HCT116 (cell line): Measurements from ENCODE around the gene BNIP1. TPM values are rescaled to one million over a fixed set of nuclear protein-coding genes. Genes with fewer than 3 reads are reported as not detected.

Experiments used
- ATAC-seq: fragments of 200-7000 bp; cut with Tn5 transposase; 2 replicates; pipeline ENCODE4 v1.9.1; 2020; ENCODE audit warnings: mild to moderate bottlenecking, moderate library complexity
- BruUV-seq: library from RNA; stranded (reverse); fragments of 400-500 nt; replicated peaks from 2 replicates; lab custom pipeline; 2021; lab: Mats Ljungman, UMichigan
- CTCF ChIA-PET: fragments of 300-600 bp; sonication (Branson Sonifier 250); formaldehyde crosslinking; loops from one replicate; lab custom pipeline; 2021; ENCODE audit warnings: antibody characterized with exemption; lab: Charles Lee
- POLR2A ChIA-PET: fragments of 300-600, 350-600 bp; sonication (Branson Sonifier 250); formaldehyde crosslinking; loops from one replicate; lab custom pipeline; 2021; ENCODE audit warnings: antibody characterized with exemption; lab: Charles Lee
- RAD21 ChIA-PET, 2 experiments: fragments of 300-600 bp; sonication (Branson Sonifier 250); formaldehyde crosslinking; loops; one replicate each; lab custom pipeline; 2023; ENCODE audit warnings: low total read pairs in 2 of 2; ENCODE audit not compliant: uncharacterized antibody in 2 of 2, unreplicated experiment in 2 of 2, low non-redundant PET in 1 of 2; lab: Charles Lee
- DNase-seq: peaks from one replicate; pipeline ENCODE4 v3.0.0-alpha.2; 2010; ENCODE audit warnings: low read depth, low spot score
- H2AFZ ChIP-seq: fragments of 200-600 bp; shearing (Covaris generic), sonication (generic); 2 replicates; pipeline ENCODE4 v1.6.1; 2017; ENCODE audit warnings: low read depth, mixed run types, mixed read lengths, antibody characterized with exemption, low read length; ENCODE audit not compliant: poor library complexity, severe bottlenecking
- H3K27ac ChIP-seq: 2 replicates; pipeline ENCODE4 v1.5.1; 2012; ENCODE audit warnings: low read depth, low read length
- H3K27me3 ChIP-seq: fragments of 200-600 bp; sonication (generic); 2 replicates; pipeline ENCODE4 v1.6.1; 2016; ENCODE audit warnings: mixed run types, low read length, mixed read lengths; ENCODE audit not compliant: insufficient read depth
- H3K36me3 ChIP-seq, 2 experiments: fragments of 200-500 bp in 1 of 2; fragments of 200-600 bp in 1 of 2; sonication (Bioruptor generic) in 1 of 2; sonication (generic) in 1 of 2; 2 replicates each; pipeline versions ENCODE4 v1.5.1 to v1.6.1; 2014 to 2016; ENCODE audit warnings: low read length in 2 of 2, inconsistent platforms in 1 of 2, mixed read lengths in 1 of 2, mixed run types in 1 of 2; ENCODE audit not compliant: insufficient read depth in 2 of 2, control insufficient read depth in 1 of 2
- H3K4me1 ChIP-seq, 2 experiments: fragments of 200-600 bp in 1 of 2; sonication (generic) in 1 of 2; 2 replicates each; pipeline versions ENCODE4 v1.5.1 to v1.6.1; 2012 to 2017; ENCODE audit warnings: low read length in 2 of 2, inconsistent platforms in 1 of 2, mild to moderate bottlenecking in 1 of 2, mixed read lengths in 1 of 2, mixed run types in 1 of 2, moderate library complexity in 1 of 2; ENCODE audit not compliant: insufficient read depth in 2 of 2, control insufficient read depth in 1 of 2
- H3K4me2 ChIP-seq: fragments of 200-600 bp; sonication (generic); 2 replicates; pipeline ENCODE4 v1.6.1; 2017; ENCODE audit warnings: mixed run types, low read length, mixed read lengths
- H3K4me3 ChIP-seq, 2 experiments: fragments of 200-600 bp in 1 of 2; sonication (generic) in 1 of 2; replicated peaks in 1 of 2; 2 replicates each; pipeline ENCODE4 v1.5.1; 2011 to 2016; ENCODE audit warnings: low read length in 2 of 2, control low read depth in 1 of 2, low read depth in 1 of 2, mild to moderate bottlenecking in 1 of 2, mixed read lengths in 1 of 2, mixed run types in 1 of 2
- H3K79me2 ChIP-seq: fragments of 200-600 bp; sonication (generic); 2 replicates; pipeline ENCODE4 v1.6.1; 2017; ENCODE audit warnings: mild to moderate bottlenecking, mixed run types, low read length, moderate library complexity, mixed read lengths; ENCODE audit not compliant: insufficient read depth
- H3K9ac ChIP-seq: fragments of 200-600 bp; sonication (generic); 2 replicates; pipeline ENCODE4 v1.6.1; 2016; ENCODE audit warnings: low read length, mixed read lengths
- H3K9me2 ChIP-seq: fragments of 200-600 bp; sonication (generic), shearing (Covaris generic); 2 replicates; pipeline ENCODE4 v1.6.1; 2017; ENCODE audit warnings: mixed run types, mild to moderate bottlenecking, moderate library complexity; ENCODE audit not compliant: insufficient read depth
- H3K9me3 ChIP-seq, 2 experiments: fragments of 200-500 bp in 1 of 2; fragments of 200-600 bp in 1 of 2; sonication (Bioruptor generic) in 1 of 2; sonication (generic) in 1 of 2; 2 replicates each; pipeline ENCODE4 v1.6.1; 2014 to 2017; ENCODE audit warnings: low read length in 2 of 2, mixed read lengths in 2 of 2, inconsistent platforms in 1 of 2, low read depth in 1 of 2, mild to moderate bottlenecking in 1 of 2, mixed run types in 1 of 2, moderate library complexity in 1 of 2; ENCODE audit not compliant: control insufficient read depth in 1 of 2, insufficient read depth in 1 of 2
- H4K20me1 ChIP-seq: fragments of 200-600 bp; sonication (generic), shearing (Covaris generic); 2 replicates; pipeline ENCODE4 v1.6.1; 2017; ENCODE audit warnings: mixed run types, mild to moderate bottlenecking, moderate library complexity; ENCODE audit not compliant: insufficient read depth
- CTCF ChIP-seq, 3 experiments: fragments of 200-600 bp in 1 of 3; sonication (generic) in 1 of 3; IDR thresholded peaks in 2 of 3; conservative IDR thresholded peaks in 1 of 3; 2 replicates each; pipeline ENCODE4 v1.5.1; 2012 to 2017; ENCODE audit warnings: low read depth in 2 of 3, low read length in 2 of 3, antibody characterized with exemption in 1 of 3, borderline replicate concordance in 1 of 3, control low read depth in 1 of 3, mild to moderate bottlenecking in 1 of 3, mixed read lengths in 1 of 3, mixed run types in 1 of 3, moderate library complexity in 1 of 3; ENCODE audit not compliant: insufficient read depth in 1 of 3
- JUND ChIP-seq: IDR thresholded peaks from 2 replicates; pipeline ENCODE4 v1.6.1; 2012
- MAX ChIP-seq: IDR thresholded peaks from 2 replicates; pipeline ENCODE4 v1.6.1; 2012
- RAD21 ChIP-seq: IDR thresholded peaks from 2 replicates; pipeline ENCODE4 v1.6.1; 2012; ENCODE audit warnings: low read depth, mild to moderate bottlenecking
- ZFX ChIP-seq: fragments of 450-650 bp; IDR thresholded peaks from 2 replicates; pipeline ENCODE4 v1.6.1; 2017
- ZNF274 ChIP-seq: fragments of 200-500 bp; sonication (Bioruptor generic); IDR thresholded peaks from 2 replicates; pipeline ENCODE4 v1.6.1; 2014; ENCODE audit warnings: mild to moderate bottlenecking, low read depth, low read length, inconsistent platforms
- intact Hi-C: fragments of 100-400 bp; cut with micrococcal nuclease; formaldehyde crosslinking; loops from 2 replicates; pipeline ENCODE4 v1.10.0; 2022
- total RNA-seq: library from RNA; stranded (reverse); gene quantifications from one replicate; pipeline ENCODE4 v1.2.1, GENCODE V29; 2021; ENCODE audit not compliant: unreplicated experiment

Gene BNIP1
- total RNA-seq, 1 experiment from 2014 or later = 18.6 TPM

- H3K9ac ChIP-seq = 0 out of 2 replicates have a peak overlapping the region, but pooled peaks have one; percentile 10
- no peaks in the 10 kb centered on the region for H3K9me2 ChIP-seq
- ChIA-PET POLR2A (no interaction called here), RAD21 (no interaction called here), CTCF (interaction anchor here (0.8 to 0.9 kb wide), 2 partner anchors 219 to 495 kb away, joined by 3 to 5 read pairs; partner anchors contain the start of gene ATP6V0E1)
- H3K27ac ChIP-seq = no peak overlapping the region
- ATAC-seq = peak; percentile 23
- peaks cover 9 to 22% of the 10 kb centered on the region in 2 experiments for H3K4me1 ChIP-seq
- intact Hi-C loops = loop anchor here (5.0 kb wide), 1 partner anchor 220 kb away; the partner anchor contains the start of gene ATP6V0E1
- peaks cover 15% of the 10 kb centered on the region; the same call in 1 of the 2 replicates for H3K27me3 ChIP-seq
- peaks cover 0 to 15% of the 10 kb centered on the region in 2 experiments; a peak in 2 of 4 replicates for H3K9me3 ChIP-seq
- H4K20me1 ChIP-seq = no peaks in the 10 kb centered on the region
- peak overlapping the region; percentile 1 for H2AFZ ChIP-seq
- no peak for DNase-seq
- peak overlapping the region; percentile 60 for H3K4me2 ChIP-seq
- no TSS peak for BruUV-seq
- H3K36me3 ChIP-seq = no peaks in the 10 kb centered on the region
- no peak for TF ChIP-seq RAD21
- no peak for TF ChIP-seq JUND
- TF ChIP-seq CTCF (IDR thresholded peaks at IDR 0.05 in 2 of 3, conservative IDR thresholded peaks at IDR 0.05 in 1 of 3; ENCODE audit: borderline replicate concordance in 1 of 3, insufficient read depth in 1 of 3, low read depth in 2 of 3, low read length in 2 of 3) = no peak
- TF ChIP-seq MAX = no peak
- no peak for TF ChIP-seq ZNF274
- no peak for TF ChIP-seq ZFX
- no peaks in the 10 kb centered on the region for H3K79me2 ChIP-seq
- H3K4me3 ChIP-seq = no peak overlapping the region
Measured at GRCh38 chr5:173202266-173202875, 58.0 kb downstream of the BNIP1 start.
